NT2/D1 (cell line): ENCODE measurements around the gene KIF3A.

Experiments
- SUZ12 ChIP-seq: IDR thresholded peaks from 2 replicates; pipeline ENCODE4 v1.6.1; 2011; ENCODE audit not compliant: insufficient read length, insufficient read depth; ENCODE audit errors: extremely low read depth
- YY1 ChIP-seq: IDR thresholded peaks from 2 replicates; pipeline ENCODE4 v1.6.1; 2011; ENCODE audit not compliant: insufficient read length, insufficient read depth

GRCh38 chr5:132748522-132749000 lies 11.2 kb upstream of the KIF3A start:
- TF ChIP-seq SUZ12 = no peak
- TF ChIP-seq YY1 = no peak
